Stimulated activated CD4-positive, alpha-beta T cell treated with anti-CD3 and anti-CD28 coated beads, Interleukin-15, amount 100 ng/mL, for 1 hour (primary cell): ENCODE measurements around the gene DNAJC17.

Experiments
- DNase-seq, 2 donors: peaks; one replicate each; pipeline ENCODE4 v3.0.0-alpha.2; 2020; ENCODE audit warnings: low read depth in 1 of 2, low spot score in 1 of 2

Gene DNAJC17

GRCh38 chr15:40743921-40744814 lies 63.1 kb downstream of the DNAJC17 start:
- peak in 1 of 2 donors; percentile 24 for DNase-seq

GRCh38 chr15:40743485-40743901 lies 63.8 kb downstream of the DNAJC17 start:
- no peak for DNase-seq

GRCh38 chr15:40739854-40740253 lies 67.4 kb downstream of the DNAJC17 start:
- no peak for DNase-seq

GRCh38 chr15:40739047-40739446 lies 68.2 kb downstream of the DNAJC17 start:
- DNase-seq, result no peak

- DNase-seq, result no peak
Observed at GRCh38 chr15:40737048-40737447, 70.2 kb downstream of the DNAJC17 start.

- no peak for DNase-seq
Observed at GRCh38 chr15:40736575-40736974, 70.7 kb downstream of the DNAJC17 start.

- no peak for DNase-seq
Observed at GRCh38 chr15:40731034-40731433, 76.2 kb downstream of the DNAJC17 start.

- no peak for DNase-seq
Observed at GRCh38 chr15:40723919-40724318, 83.4 kb downstream of the DNAJC17 start.

- DNase-seq, result no peak
Observed at GRCh38 chr15:40722934-40723333, 84.3 kb downstream of the DNAJC17 start.

GRCh38 chr15:40722354-40722753 lies 84.9 kb downstream of the DNAJC17 start:
- no peak for DNase-seq

GRCh38 chr15:40721701-40722100 lies 85.6 kb downstream of the DNAJC17 start:
- no peak for DNase-seq

GRCh38 chr15:40716165-40716564 lies 91.1 kb downstream of the DNAJC17 start:
- no peak for DNase-seq
